Right cardiac atrium (tissue), 5 donors: ENCODE measurements around the gene CNGB1. TPM values are rescaled to one million over a fixed set of nuclear protein-coding genes. Genes with fewer than 3 reads are reported as not detected.

Experiments used
- ATAC-seq, 2 donors: fragments of 200-7000 bp; cut with Tn5 transposase; one replicate each; pipeline versions ENCODE4 v1.8.0 to v1.9.1; 2020; ENCODE audit warnings: moderate library complexity in 2 of 2, mild to moderate bottlenecking in 1 of 2
- DNase-seq, 3 donors: peaks; one replicate each; pipeline ENCODE4 v3.0.0-alpha.2; 2020
- H3K27ac ChIP-seq: one replicate; pipeline ENCODE4 v1.5.1; 2013; ENCODE audit warnings: mild to moderate bottlenecking, low read length, control low read depth, moderate library complexity
- H3K27me3 ChIP-seq: one replicate; pipeline ENCODE4 v1.6.1; 2013; ENCODE audit not compliant: control insufficient read depth, insufficient read depth
- H3K4me1 ChIP-seq: one replicate; pipeline ENCODE4 v1.6.1; 2013; ENCODE audit warnings: low read length; ENCODE audit not compliant: control insufficient read depth, insufficient read depth
- H3K4me3 ChIP-seq: one replicate; pipeline ENCODE4 v1.5.1; 2013; ENCODE audit warnings: low read length, control low read depth
- H3K9me3 ChIP-seq: one replicate; pipeline ENCODE4 v1.6.1; 2013; ENCODE audit warnings: low read length; ENCODE audit not compliant: control insufficient read depth
- WGBS: extraction: QIAGEN DNeasy Blood & Tissue Kit; methylation state at CpG from one replicate; pipeline ENCODE4 v1.1.7; 2013; 5-methylcytosine and 5-hydroxymethylcytosine counted together
- intact Hi-C, 4 donors: fragments of 100-400 bp; cut with DNase I; formaldehyde crosslinking; loops; one replicate each; pipeline versions ENCODE4 v1.11.0 to v1.14.0; 2022 to 2023
- polyA plus RNA-seq: library from polyadenylated mRNA; stranded (reverse); fragments of 200-250 nt; gene quantifications from one replicate; pipeline ENCODE4 v1.2.3, GENCODE V29; 2013
- total RNA-seq, 4 donors: library from RNA; stranded (reverse); fragmentation: NEBNext Ultra II Directional; extraction: Animal tissue kit (Norgen Biotek cat#: 25700); gene quantifications; one replicate each; pipeline ENCODE4 v1.2.1, GENCODE V29; 2021
- donor health status: healthy with polysubstance abuse.
- donor health status: DM: no; HTN: yes; CAD: no.
- donor health status: DM: no; HTN: no; CAD: no.
- donor health status: DM: no; HTN: yes; CAD: no; lungs with severe emphysema.
- donor health status: DM: yes; HTN: yes; CAD: no.

Gene CNGB1
- total and polyA plus RNA-seq, 5 donors = not detected

DNA sequence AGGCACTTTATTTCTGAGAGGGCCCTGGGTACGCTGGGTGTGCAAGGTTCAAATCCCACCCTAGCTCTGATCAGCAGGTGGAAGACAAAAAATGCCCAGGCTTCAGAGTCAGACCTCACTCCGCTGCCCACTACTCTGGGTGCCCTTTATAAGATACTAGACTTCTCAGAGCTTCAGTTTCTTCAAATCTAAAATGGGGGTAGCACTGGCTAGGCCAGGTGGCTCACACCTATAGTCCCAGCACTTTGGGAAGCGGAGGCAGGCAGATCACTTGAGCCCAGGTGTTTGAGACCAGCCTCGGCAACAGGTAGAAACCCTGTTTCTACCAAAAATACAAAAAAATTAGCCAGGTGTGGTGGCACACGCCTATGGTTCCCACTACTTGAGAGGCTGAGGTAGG lies 32.0 kb upstream of the CNGB1 start:
- DNase-seq (no peak), ATAC-seq (no peak)
- no peaks in the 10 kb centered on the region for H3K9me3 ChIP-seq
- H3K27me3 ChIP-seq = no peaks in the 10 kb centered on the region
- WGBS = 95% methylated on average over 5 of the region's 5 CpGs
- no peak overlapping the region for H3K4me3 ChIP-seq
- no peak overlapping the region for H3K27ac ChIP-seq
- intact Hi-C loops = loop anchor here in 3 of 4 donors (5.0 to 10.0 kb wide), 4 partner anchors 101 to 428 kb away; no protein-coding TSS in a partner anchor
- H3K4me1 ChIP-seq = no peaks in the 10 kb centered on the region

DNA sequence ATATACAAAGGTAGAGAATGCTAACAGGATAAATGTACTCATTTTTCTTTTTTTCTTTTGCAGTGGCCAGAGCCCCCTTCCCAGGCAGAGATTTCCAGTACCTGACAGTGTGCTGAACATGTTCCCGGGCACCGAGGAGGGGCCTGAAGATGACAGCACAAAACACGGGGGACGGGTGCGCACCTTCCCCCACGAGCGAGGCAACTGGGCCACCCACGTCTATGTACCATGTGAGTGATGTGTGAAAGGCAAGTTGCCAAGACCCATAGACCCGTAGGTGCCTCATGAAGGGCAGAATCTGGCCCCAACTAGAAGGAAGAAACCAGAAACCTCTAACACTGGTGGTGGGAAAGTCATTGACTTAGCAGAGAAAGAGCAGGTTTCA lies 31.5 kb upstream of the CNGB1 start:
- DNase-seq = no peak
- H3K9me3 ChIP-seq = no peaks in the 10 kb centered on the region
- WGBS = 79% methylated on average over 9 of the region's 9 CpGs
- no peak for ATAC-seq
- H3K4me1 ChIP-seq = no peaks in the 10 kb centered on the region
- intact Hi-C loops = loop anchor here in 3 of 4 donors (5.0 to 10.0 kb wide), 4 partner anchors 100 to 428 kb away; no protein-coding TSS in a partner anchor
- H3K27ac ChIP-seq = no peak overlapping the region
- H3K4me3 ChIP-seq = no peak overlapping the region
- no peaks in the 10 kb centered on the region for H3K27me3 ChIP-seq

GRCh38 chr16:58001781-58002415 lies 31.0 kb upstream of the CNGB1 start:
- Histone ChIP-seq H3K27me3 (no peaks in the 10 kb centered on the region), H3K9me3 (no peaks in the 10 kb centered on the region), H3K4me1 (no peaks in the 10 kb centered on the region), H3K27ac (no peak overlapping the region), H3K4me3 (peak overlapping the region; percentile 94)
- intact Hi-C loops = loop anchor here in 3 of 4 donors (2.0 to 10.0 kb wide), 5 partner anchors 100 to 427 kb away; no protein-coding TSS in a partner anchor
- WGBS = 35% methylated on average over 10 of the region's 10 CpGs
- DNase-seq (no peak), ATAC-seq (no peak)

DNA sequence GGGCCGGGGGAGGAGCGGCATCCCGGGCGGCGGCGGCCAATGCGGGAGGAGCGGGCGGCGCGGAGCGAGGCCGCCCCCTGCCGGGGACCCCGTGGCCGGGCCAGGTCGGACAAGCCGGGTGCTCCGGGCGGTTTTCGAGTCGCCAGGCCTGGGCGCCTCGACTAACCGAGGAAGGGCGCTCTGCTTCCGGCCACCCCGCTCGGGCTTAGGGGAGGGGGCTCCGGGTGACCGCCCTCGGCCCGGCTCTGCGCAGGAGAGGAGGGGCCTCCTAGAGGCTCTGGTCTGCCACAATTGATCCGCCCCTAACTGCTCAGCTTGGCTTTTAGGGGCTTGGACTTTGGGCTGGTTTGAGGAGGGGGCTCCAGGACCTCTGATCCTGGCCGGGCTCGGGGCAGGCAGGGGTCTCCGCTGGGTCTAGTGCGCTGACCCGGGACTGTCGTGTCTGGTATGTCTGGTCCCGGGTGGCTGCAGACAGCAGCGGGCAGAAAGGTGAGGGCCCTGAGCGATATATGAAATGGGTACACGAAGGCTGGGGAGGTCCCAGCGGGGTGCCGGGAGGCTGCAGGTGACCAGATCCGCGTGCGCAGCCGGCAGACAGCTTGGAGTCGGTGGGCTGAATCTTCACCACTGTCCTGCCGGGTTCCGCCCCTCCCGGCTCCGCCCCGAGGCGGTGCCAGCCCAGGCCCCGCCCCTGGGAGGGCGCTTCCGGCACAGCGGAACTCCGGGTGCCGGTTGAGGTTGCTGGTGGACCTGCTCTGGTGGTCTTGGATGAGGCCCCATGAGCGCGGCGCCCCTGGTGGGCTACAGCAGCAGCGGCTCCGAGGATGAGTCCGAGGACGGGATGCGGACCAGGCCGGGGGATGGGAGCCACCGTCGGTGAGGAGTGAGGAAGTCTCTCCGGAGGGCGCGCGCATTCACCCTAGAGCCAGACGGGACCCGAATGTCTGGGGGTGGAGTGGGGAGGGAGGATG lies 30.1 kb upstream of the CNGB1 start, which contains the start of gene USB1:
Gene USB1 (plus strand): TSS at position 702 of the 971 bp plus-strand sequence. CDS start 77 bp downstream, at position 779.
- no peaks in the 10 kb centered on the region for H3K4me1 ChIP-seq
- WGBS = under 1% methylated on average over 81 of the region's 81 CpGs
- ATAC-seq (peak; percentile 95), DNase-seq (peak; percentile 90 to 96 (median 95))
- H3K27ac ChIP-seq = peak within 1 kb of the TSS; percentile 88
- H3K9me3 ChIP-seq = no peaks in the 10 kb centered on the region
- intact Hi-C loops = loop anchor here in 3 of 4 donors (2.0 to 10.0 kb wide), 5 partner anchors 99 to 426 kb away; no protein-coding TSS in a partner anchor
- no peaks in the 10 kb centered on the region for H3K27me3 ChIP-seq
- peak within 1 kb of the TSS; percentile 94 for H3K4me3 ChIP-seq

DNA sequence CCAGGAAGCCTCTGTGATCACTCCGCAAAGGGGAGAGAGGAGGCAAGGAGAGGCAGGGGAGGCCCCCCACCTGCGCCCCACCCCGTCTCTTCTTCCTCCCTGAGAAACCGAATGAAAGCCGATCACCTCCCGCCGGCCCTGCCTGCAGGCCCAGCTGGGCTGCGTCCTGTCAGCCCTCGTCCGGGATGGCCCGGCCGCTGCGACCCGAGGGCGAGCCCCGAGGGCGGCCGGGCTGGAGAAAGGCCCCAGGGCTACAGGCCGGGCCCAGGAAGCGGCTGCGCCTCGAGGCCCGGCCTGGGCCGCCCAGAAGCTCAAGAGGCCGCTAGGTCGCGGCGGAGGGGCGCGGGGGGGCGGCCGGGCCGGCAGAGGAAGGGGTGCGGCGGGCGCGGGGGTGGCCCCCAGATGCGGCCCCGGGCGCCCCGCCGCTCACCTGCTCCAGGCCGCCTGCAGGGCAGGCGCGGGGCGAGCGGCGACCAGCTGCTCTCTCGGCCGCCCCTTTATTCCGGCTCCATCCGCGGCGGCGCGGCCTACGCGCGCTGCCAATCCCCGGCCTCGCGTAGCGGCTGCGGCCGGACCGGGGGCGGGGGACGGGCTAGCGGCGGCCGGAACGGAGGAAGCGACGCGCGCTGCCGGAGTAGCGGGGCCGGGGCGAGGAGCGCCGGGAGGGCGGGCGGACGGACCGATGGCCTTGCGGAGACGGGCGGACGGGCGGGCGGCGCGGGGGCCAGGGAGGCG lies 29.2 kb upstream of the CNGB1 start, which contains the start of gene ZNF319:
Gene ZNF319 (minus strand): TSS at position 702 of the 735 bp plus-strand sequence. CDS start 2,407 bp downstream, outside the sequence.
- Histone ChIP-seq H3K9me3 (no peaks in the 10 kb centered on the region), H3K27me3 (no peaks in the 10 kb centered on the region), H3K27ac (peak within 1 kb of the TSS; percentile 88), H3K4me1 (no peaks in the 10 kb centered on the region), H3K4me3 (peak within 1 kb of the TSS; percentile 94)
- WGBS = under 1% methylated on average over 95 of the region's 95 CpGs
- intact Hi-C loops = loop anchor here (2.0 to 10.0 kb wide), 6 partner anchors 98 to 425 kb away; no protein-coding TSS in a partner anchor
- peak in 2 of 3 donors; percentile 62 to 63 for DNase-seq
- ATAC-seq = peak in 1 of 2 donors; percentile 0

GRCh38 chr16:57999366-57999970 lies 28.5 kb upstream of the CNGB1 start:
- WGBS = 10% methylated on average over 6 of the region's 6 CpGs
- Histone ChIP-seq H3K4me3 (peak overlapping the region; percentile 94), H3K27ac (peak overlapping the region; percentile 6), H3K27me3 (no peaks in the 10 kb centered on the region), H3K4me1 (no peaks in the 10 kb centered on the region), H3K9me3 (no peaks in the 10 kb centered on the region)
- ATAC-seq (no peak), DNase-seq (no peak)
- intact Hi-C loops = loop anchor here in 2 of 4 donors (10.0 kb wide), 2 partner anchors 245 to 345 kb away; no protein-coding TSS in a partner anchor

DNA sequence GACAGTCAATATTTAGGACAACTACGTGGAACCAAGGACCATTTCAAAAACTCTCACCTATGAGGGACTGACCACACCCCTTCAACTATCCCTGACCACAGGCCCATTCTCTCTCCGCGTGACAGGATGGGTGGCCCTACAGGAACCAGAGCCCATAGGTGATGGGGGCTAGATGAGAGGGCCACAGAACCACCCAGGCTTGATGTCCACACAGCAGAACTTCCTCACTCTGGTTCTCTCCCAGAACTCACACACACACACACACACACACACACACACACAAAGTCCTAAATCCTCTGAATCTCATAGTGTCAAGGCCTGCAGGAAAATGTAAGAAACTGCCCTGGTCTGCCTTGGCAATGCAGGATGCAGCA lies 28.1 kb upstream of the CNGB1 start:
- no peak for ATAC-seq
- intact Hi-C loops = loop anchor here in 2 of 4 donors (10.0 kb wide), 2 partner anchors 244 to 344 kb away; no protein-coding TSS in a partner anchor
- no peak overlapping the region for H3K27ac ChIP-seq
- no peak overlapping the region for H3K4me3 ChIP-seq
- no peaks in the 10 kb centered on the region for H3K27me3 ChIP-seq
- H3K9me3 ChIP-seq = no peaks in the 10 kb centered on the region
- 83% methylated on average over 3 of the region's 3 CpGs for WGBS
- H3K4me1 ChIP-seq = no peaks in the 10 kb centered on the region
- DNase-seq = no peak

- intact Hi-C loops = loop anchor here in 2 of 4 donors (10.0 kb wide), 2 partner anchors 244 to 344 kb away; no protein-coding TSS in a partner anchor
- 69% methylated on average over 8 of the region's 8 CpGs for WGBS
- no peaks in the 10 kb centered on the region for H3K4me1 ChIP-seq
- ATAC-seq = no peak
- DNase-seq = peak in 2 of 3 donors; percentile 71 to 72
- no peak overlapping the region for H3K4me3 ChIP-seq
- H3K9me3 ChIP-seq = no peaks in the 10 kb centered on the region
- H3K27me3 ChIP-seq = no peaks in the 10 kb centered on the region
- no peak overlapping the region for H3K27ac ChIP-seq
These were observed 27.6 kb upstream of the CNGB1 start for GRCh38 chr16:57998486-57998885.

DNA sequence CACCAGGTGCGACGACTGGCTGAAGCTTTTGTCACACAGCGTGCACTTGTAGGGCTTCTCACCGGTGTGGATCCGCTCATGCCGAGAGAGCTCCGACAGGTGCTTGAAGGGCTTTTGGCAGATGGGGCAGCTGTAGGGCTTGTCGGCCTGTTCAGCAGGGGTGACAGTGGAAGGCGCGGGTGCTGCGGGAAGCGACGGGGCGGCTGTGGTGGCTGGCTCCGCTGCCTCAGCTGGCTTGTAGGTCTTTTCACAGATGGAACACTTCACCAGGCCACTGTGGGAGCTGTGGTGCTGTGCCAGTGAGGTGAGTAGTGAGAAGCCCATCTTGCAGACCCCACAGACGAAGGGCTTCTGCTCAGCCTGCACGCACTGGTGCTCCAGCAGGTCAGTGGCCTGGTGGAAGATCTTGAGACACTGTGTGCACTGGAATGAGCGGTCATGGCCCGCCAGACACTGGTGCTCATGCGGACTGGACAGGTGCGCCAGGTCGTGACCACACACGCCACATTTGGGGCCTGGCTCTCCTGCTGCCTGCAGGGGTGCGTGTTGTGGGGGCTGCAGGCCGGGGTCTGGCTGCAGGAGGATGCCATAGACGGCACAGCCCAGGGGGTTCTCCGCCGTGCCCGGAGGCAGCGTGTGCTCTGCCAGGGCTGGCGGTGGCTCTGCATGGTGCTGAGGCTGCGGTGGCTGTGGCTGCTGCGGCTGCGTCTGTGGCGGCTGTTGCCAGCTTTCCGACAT lies 26.8 kb upstream of the CNGB1 start:
- Histone ChIP-seq H3K4me1 (no peaks in the 10 kb centered on the region), H3K9me3 (no peaks in the 10 kb centered on the region), H3K27me3 (no peaks in the 10 kb centered on the region), H3K27ac (no peak overlapping the region), H3K4me3 (no peak overlapping the region)
- 95% methylated on average over 36 of the region's 36 CpGs for WGBS
- DNase-seq (no peak), ATAC-seq (no peak)
- intact Hi-C loops = loop anchor here in 2 of 4 donors (10.0 kb wide), 2 partner anchors 243 to 343 kb away; no protein-coding TSS in a partner anchor
